GM21619 (cell line): Measurements from ENCODE around the gene TTC31.
"Not testable (repeated sequence)": the region's sequence is repeated elsewhere in the genome, so short reads cannot be mapped to it uniquely, and the experiment has no call there.

Source experiments
- ATAC-seq: cut with Tn5 transposase; IDR thresholded peaks from one replicate; pipeline ENCODE4 v1.9.1; 2021; ENCODE audit not compliant: unreplicated experiment

The TTC31 gene

GRCh38 chr2:74482801-74483674 lies at the start of gene TTC31, which contains the start of gene CCDC142:
Gene TTC31 (plus strand): TSS chr2:74483081. CDS start chr2:74483096, 15 bp downstream.
Gene CCDC142 (minus strand): TSS chr2:74482998. CDS start chr2:74482837, 161 bp downstream.
- ATAC-seq: peak; percentile 92

- no peak for ATAC-seq
These were observed 46.6 kb upstream of the TTC31 start for GRCh38 chr2:74436111-74436805.

- no peak for ATAC-seq
These were observed 45.8 kb upstream of the TTC31 start for GRCh38 chr2:74436848-74437695.

GRCh38 chr2:74438248-74438647 lies 44.6 kb upstream of the TTC31 start:
- ATAC-seq: no peak

GRCh38 chr2:74439373-74439772 lies 43.5 kb upstream of the TTC31 start:
- no peak for ATAC-seq

GRCh38 chr2:74439803-74440377 lies 43.0 kb upstream of the TTC31 start:
- no peak for ATAC-seq

- peak; percentile 86 for ATAC-seq
These were observed 42.3 kb upstream of the TTC31 start for GRCh38 chr2:74440378-74441169.

GRCh38 chr2:74441170-74441689 lies 41.7 kb upstream of the TTC31 start:
- ATAC-seq: no peak

GRCh38 chr2:74441690-74442482 lies 41.0 kb upstream of the TTC31 start, which contains the start of gene RTKN:
Gene RTKN (minus strand): TSS chr2:74441937. CDS start chr2:74441816, 121 bp downstream.
- ATAC-seq: no peak

- not testable (repeated sequence) for ATAC-seq
These were observed 40.2 kb upstream of the TTC31 start for GRCh38 chr2:74442483-74443297.

GRCh38 chr2:74444498-74445318 lies 38.2 kb upstream of the TTC31 start:
- no peak for ATAC-seq

GRCh38 chr2:74447230-74447999 lies 35.5 kb upstream of the TTC31 start:
- no peak for ATAC-seq

- no peak for ATAC-seq
These were observed 34.1 kb upstream of the TTC31 start for GRCh38 chr2:74448771-74449170.

GRCh38 chr2:74450570-74451190 lies 32.2 kb upstream of the TTC31 start:
- no peak for ATAC-seq

- peak; percentile 42 for ATAC-seq
These were observed 28.0 kb upstream of the TTC31 start, which contains the start of gene INO80B for GRCh38 chr2:74454654-74455511. Gene INO80B (plus strand): TSS chr2:74455087. CDS start chr2:74455117, 30 bp downstream.
